Activated CD4-positive, alpha-beta memory T cell treated with anti-CD3 and anti-CD28 coated beads for 36 hours (primary cell): ENCODE data around the gene NACC1. TPM values are rescaled to one million over a fixed set of nuclear protein-coding genes. Genes with fewer than 3 reads are reported as not detected.
"Not testable (repeated sequence)": the region's sequence is repeated elsewhere in the genome, so short reads cannot be mapped to it uniquely, and the experiment has no call there.

Experiments
- CTCF ChIA-PET: fragments of 350-600 bp; sonication (Branson Sonifier 250); formaldehyde crosslinking; loops from one replicate; lab custom pipeline; 2021; ENCODE audit warnings: antibody characterized with exemption, inconsistent platforms; lab: Charles Lee
- POLR2A ChIA-PET: fragments of 350-600 bp; sonication (Branson Sonifier 250); formaldehyde crosslinking; loops from one replicate; lab custom pipeline; 2021; ENCODE audit warnings: antibody characterized with exemption; lab: Charles Lee
- DNase-seq: peaks from one replicate; pipeline ENCODE4 v3.0.0-alpha.2; 2020
- H3K27ac Mint-ChIP-seq: one replicate; pipeline ENCODE4 v1.8.0; 2021; ENCODE audit warnings: mixed read lengths
- H3K27me3 Mint-ChIP-seq: one replicate; pipeline ENCODE4 v1.8.0; 2021; ENCODE audit warnings: mixed read lengths
- H3K36me3 Mint-ChIP-seq: one replicate; pipeline ENCODE4 v1.8.0; 2021; ENCODE audit warnings: mixed read lengths
- H3K4me1 Mint-ChIP-seq: one replicate; pipeline ENCODE4 v1.8.0; 2021; ENCODE audit warnings: low read depth, mixed read lengths
- H3K4me3 Mint-ChIP-seq: one replicate; pipeline ENCODE4 v1.8.0; 2021; ENCODE audit warnings: mild to moderate bottlenecking, mixed read lengths
- H3K9me3 Mint-ChIP-seq: one replicate; pipeline ENCODE4 v1.8.0; 2021; ENCODE audit warnings: mixed read lengths
- intact Hi-C: fragments of 100-400 bp; cut with micrococcal nuclease; formaldehyde crosslinking; loops from one replicate; pipeline ENCODE4 v1.15.1; 2023
- total RNA-seq, 2 experiments: library from RNA; stranded (reverse); gene quantifications; one replicate each; pipeline ENCODE4 v1.2.3, GENCODE V29; 2021

Gene NACC1
- total RNA-seq, 2 experiments from 2014 or later, result 89.8 to 90.9 TPM

GRCh38 chr19:13177584-13177983, 59.5 kb downstream of the NACC1 start:
- H3K36me3 Mint-ChIP-seq, DNase-seq, H3K27ac Mint-ChIP-seq, H3K9me3 Mint-ChIP-seq, intact Hi-C loops, H3K4me3 Mint-ChIP-seq, H3K27me3 Mint-ChIP-seq: not testable (repeated sequence)
- ChIA-PET CTCF (interaction anchor here (0.6 to 2.5 kb wide), 3 partner anchors 17 to 307 kb away, joined by 3 to 9 read pairs (median 4); no protein-coding TSS in a partner anchor), POLR2A (interaction anchor here (0.6 kb wide), 1 partner anchor 22 kb away, joined by 3 read pairs; no protein-coding TSS in a partner anchor)
- H3K4me1 Mint-ChIP-seq, result peaks cover 36% of the 10 kb centered on the region

GRCh38 chr19:13178291-13178690, 60.2 kb downstream of the NACC1 start:
- H3K36me3 Mint-ChIP-seq, CTCF ChIA-PET, H3K9me3 Mint-ChIP-seq, intact Hi-C loops, DNase-seq, H3K4me3 Mint-ChIP-seq, H3K27ac Mint-ChIP-seq, H3K27me3 Mint-ChIP-seq: not testable (repeated sequence)
- POLR2A ChIA-PET, result interaction anchor here (0.6 kb wide), 1 partner anchor 31 kb away, joined by 4 read pairs; no protein-coding TSS in a partner anchor
- H3K4me1 Mint-ChIP-seq, result peaks cover 29% of the 10 kb centered on the region

DNA sequence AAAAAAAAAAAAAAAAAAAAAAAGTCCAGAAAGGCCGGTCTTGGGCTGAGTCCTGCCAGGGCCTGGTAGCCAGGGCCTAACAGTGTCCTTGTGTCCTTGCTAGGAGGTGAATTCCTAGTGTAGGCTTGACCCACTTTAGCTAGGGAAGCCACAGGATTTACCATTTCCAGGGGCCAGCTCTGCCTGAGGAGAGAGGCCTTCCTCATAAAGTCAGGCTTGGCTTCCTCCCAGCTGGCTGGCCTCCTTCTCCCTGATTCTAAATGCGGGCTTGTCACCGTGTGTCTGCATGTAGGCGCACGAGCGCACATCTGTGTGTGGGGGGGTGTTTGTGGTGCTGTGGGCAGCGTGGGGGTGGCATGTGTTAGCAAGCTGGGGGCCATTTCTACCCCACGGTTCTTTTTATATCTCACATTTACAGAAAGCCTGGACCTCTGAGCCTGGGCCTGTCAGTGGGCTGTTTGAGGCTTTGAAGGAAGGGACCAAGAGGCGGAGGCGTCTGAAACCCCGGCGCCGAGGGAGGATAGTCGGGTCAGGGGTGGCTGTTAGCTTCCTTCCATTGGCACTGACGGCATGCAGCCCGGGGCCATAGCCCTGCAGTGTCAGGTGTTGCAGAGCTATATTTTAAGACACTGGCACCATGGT, 63.8 kb downstream of the NACC1 start:
- no peaks in the 10 kb centered on the region for H3K27me3 Mint-ChIP-seq

DNA sequence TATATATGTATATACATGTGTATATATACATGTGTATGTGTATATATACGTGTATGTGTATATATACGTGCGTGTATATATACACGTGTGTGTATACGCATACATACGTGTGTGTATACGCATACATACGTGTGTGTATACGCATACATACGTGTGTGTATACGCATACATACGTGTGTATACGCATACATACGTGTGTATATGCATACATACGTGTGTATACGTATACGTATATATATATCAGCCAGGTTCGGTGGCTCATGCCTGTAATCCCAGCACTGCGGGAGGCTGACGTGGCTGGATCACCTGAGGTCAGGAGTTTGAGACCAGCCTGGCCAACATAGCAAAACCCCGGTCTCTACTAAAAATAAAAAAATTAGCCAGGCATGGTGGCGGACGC, 66.9 kb downstream of the NACC1 start:
- CTCF ChIA-PET, result interaction anchor here (1.7 kb wide), 1 partner anchor 10 kb away, joined by 5 read pairs; no protein-coding TSS in a partner anchor
- H3K27me3 Mint-ChIP-seq, POLR2A ChIA-PET, H3K36me3 Mint-ChIP-seq, H3K4me3 Mint-ChIP-seq, H3K9me3 Mint-ChIP-seq, DNase-seq, intact Hi-C loops, H3K27ac Mint-ChIP-seq: not testable (repeated sequence)
- H3K4me1 Mint-ChIP-seq, result peaks cover 30% of the 10 kb centered on the region

More for the DNA sequence above, 63.8 kb downstream of the NACC1 start:
- Mint-ChIP-seq H3K27ac (peak overlapping the region; percentile 60), H3K4me1 (peaks cover 25% of the 10 kb centered on the region), H3K36me3 (no peaks in the 10 kb centered on the region), H3K9me3 (no peaks in the 10 kb centered on the region), H3K4me3 (peak overlapping the region; percentile 8)
- CTCF ChIA-PET, result interaction anchor here (0.8 to 3.3 kb wide), 5 partner anchors 12 to 109 kb away, joined by 3 to 19 read pairs (median 4); no protein-coding TSS in a partner anchor
- intact Hi-C loops, result no loop called here
- DNase-seq, result peak; percentile 61
- POLR2A ChIA-PET, result interaction anchor here (0.5 to 3.4 kb wide), 4 partner anchors 13 to 29 kb away, joined by 3 to 12 read pairs (median 6); no protein-coding TSS in a partner anchor

DNA sequence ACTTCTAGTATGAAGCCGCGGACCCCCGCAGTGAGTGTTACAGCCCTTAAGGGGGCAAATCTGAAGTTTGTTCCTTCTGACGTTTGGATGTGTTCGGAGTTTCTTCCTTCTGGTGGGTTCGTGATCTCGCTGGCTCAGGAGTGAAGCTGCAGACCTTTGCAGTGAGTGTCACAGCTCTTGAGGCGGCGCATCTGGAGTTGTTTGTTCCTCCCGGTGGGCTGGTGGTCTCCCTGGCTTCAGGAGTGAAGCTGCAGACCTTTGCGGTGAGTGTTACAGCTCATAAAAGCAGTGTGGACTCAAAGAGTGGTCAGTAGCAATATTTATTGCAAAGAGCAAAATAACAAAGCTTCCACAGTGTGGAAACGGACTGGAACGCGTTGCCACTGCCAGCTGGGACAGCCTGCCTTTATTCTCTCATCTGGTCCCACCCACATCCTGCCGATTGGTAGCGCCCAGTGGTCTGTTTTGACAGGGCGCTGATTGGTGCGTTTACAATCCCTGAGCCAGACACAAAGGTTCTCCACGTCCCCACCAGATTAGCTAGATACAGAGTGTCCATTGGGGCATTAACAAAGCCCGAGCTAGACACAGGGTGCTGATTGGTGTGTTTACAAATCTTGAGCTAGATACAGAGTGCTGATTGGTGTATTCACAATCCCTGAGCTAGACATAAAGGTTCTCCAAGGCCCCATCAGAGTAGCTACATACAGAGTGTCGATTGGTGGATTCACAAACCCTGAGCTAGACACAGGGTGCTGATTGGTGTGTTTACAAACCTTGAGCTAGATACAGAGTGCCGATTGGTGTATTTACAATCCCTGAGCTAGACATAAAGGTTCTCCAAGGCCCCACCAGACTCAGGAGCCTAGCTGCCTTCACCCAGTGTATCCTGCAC, 67.9 kb downstream of the NACC1 start:
- POLR2A ChIA-PET, result not testable (repeated sequence)
- CTCF ChIA-PET, result interaction anchor here (1.2 kb wide), 1 partner anchor 8 kb away, joined by 5 read pairs; no protein-coding TSS in a partner anchor

DNA sequence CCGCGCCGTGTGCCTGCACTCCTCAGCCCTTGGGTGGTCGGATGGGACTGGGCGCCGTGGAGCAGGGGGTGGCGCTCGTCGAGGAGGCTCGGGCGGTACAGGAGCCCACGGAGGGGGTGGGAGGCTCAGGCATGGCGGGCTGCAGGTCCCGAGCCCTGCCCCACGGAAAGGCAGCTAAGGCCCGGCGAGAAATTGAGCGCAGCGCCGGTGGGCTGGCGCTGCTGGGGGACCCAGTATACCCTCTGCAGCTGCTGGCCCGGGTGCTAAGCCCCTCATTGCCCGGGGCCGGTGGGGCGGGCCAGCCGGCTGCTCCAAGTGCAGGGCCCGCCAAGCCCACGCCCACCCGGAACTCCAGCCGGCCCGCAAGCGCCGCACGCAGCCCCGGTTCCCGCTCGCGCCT, 68.6 kb downstream of the NACC1 start:
- DNase-seq, H3K27ac Mint-ChIP-seq, H3K27me3 Mint-ChIP-seq, H3K4me3 Mint-ChIP-seq, POLR2A ChIA-PET, H3K36me3 Mint-ChIP-seq, H3K9me3 Mint-ChIP-seq, intact Hi-C loops: not testable (repeated sequence)
- peaks cover 27% of the 10 kb centered on the region for H3K4me1 Mint-ChIP-seq
- CTCF ChIA-PET, result interaction anchor here (0.6 kb wide), 1 partner anchor 219 kb away, joined by 4 read pairs; no protein-coding TSS in a partner anchor

More for the DNA sequence above, 67.9 kb downstream of the NACC1 start:
- H3K27me3 Mint-ChIP-seq, H3K9me3 Mint-ChIP-seq, intact Hi-C loops, H3K4me3 Mint-ChIP-seq, H3K36me3 Mint-ChIP-seq, H3K27ac Mint-ChIP-seq, DNase-seq: not testable (repeated sequence)
- peaks cover 24% of the 10 kb centered on the region for H3K4me1 Mint-ChIP-seq

DNA sequence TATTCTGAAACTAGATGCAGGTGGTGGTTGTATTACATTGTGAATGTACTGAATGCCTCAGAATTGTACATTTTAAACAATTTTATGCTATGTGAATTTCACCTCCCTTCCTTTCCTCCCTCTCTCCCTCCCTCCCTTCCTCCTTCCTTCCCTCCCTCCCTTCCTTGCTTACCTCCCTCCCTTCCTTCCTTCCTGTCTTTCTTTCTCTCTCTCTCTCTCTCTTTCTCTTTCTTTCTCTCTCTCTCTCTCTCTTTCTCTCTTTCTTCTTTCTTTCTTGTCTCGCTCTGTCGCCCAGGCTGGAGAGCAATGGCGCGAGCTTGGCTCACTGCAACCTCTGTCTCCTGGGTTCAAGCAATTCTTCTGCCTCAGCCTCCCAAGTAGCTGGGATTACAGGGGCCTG, 69.4 kb downstream of the NACC1 start:
- ChIA-PET POLR2A (no interaction called here), CTCF (interaction anchor here (0.7 kb wide), 1 partner anchor 76 kb away, joined by 3 read pairs; no protein-coding TSS in a partner anchor)
- intact Hi-C loops, result no loop called here
- no peaks in the 10 kb centered on the region for H3K36me3 Mint-ChIP-seq
- no peaks in the 10 kb centered on the region for H3K9me3 Mint-ChIP-seq
- DNase-seq, result no peak
- H3K27me3 Mint-ChIP-seq, result no peaks in the 10 kb centered on the region
- no peak overlapping the region for H3K27ac Mint-ChIP-seq
- peaks cover 21% of the 10 kb centered on the region for H3K4me1 Mint-ChIP-seq
- no peak overlapping the region for H3K4me3 Mint-ChIP-seq

- H3K4me1 Mint-ChIP-seq, result peaks cover 29% of the 10 kb centered on the region
- H3K9me3 Mint-ChIP-seq, result no peaks in the 10 kb centered on the region
- no peaks in the 10 kb centered on the region for H3K36me3 Mint-ChIP-seq
- intact Hi-C loops, result loop anchor here (2.0 kb wide), 1 partner anchor 17 kb away; no protein-coding TSS in a partner anchor
- no peaks in the 10 kb centered on the region for H3K27me3 Mint-ChIP-seq
- POLR2A ChIA-PET, result interaction anchor here (1.1 kb wide), 1 partner anchor 37 kb away, joined by 4 read pairs; no protein-coding TSS in a partner anchor
- no peak for DNase-seq
- H3K4me3 Mint-ChIP-seq, result no peak overlapping the region
- CTCF ChIA-PET, result interaction anchor here (1.4 kb wide), 1 partner anchor 73 kb away, joined by 3 read pairs; no protein-coding TSS in a partner anchor
- H3K27ac Mint-ChIP-seq, result no peak overlapping the region
These were observed 71.5 kb downstream of the NACC1 start for GRCh38 chr19:13189600-13189999.

Other genes with a start within 250 kb of the NACC1 start
- gene DNASE2, start 236.8 kb upstream of the NACC1 start, total RNA-seq, result 10 to 100 TPM; 27.0 to 27.5 TPM
- under 1 TPM; 0.12 to 0.19 TPM for gene KLF1, start 231.1 kb upstream of the NACC1 start, total RNA-seq
- 10 to 100 TPM; 33.6 to 34.4 TPM for gene GCDH, start 227.1 kb upstream of the NACC1 start, total RNA-seq
- 1 to 10 TPM; 3.0 to 4.2 TPM for gene SYCE2, start 199.0 kb upstream of the NACC1 start, total RNA-seq
- gene FARSA, start 184.6 kb upstream of the NACC1 start, total RNA-seq, result 100 to 1,000 TPM; 109 to 110 TPM
- 100 to 1,000 TPM; 625 to 642 TPM for gene CALR, start 179.7 kb upstream of the NACC1 start, total RNA-seq
- gene RAD23A, start 172.4 kb upstream of the NACC1 start, total RNA-seq, result 100 to 1,000 TPM; 190 to 194 TPM
- gene GADD45GIP1, start 161.0 kb upstream of the NACC1 start, total RNA-seq, result 10 to 100 TPM; 31.2 to 32.6 TPM
- under 1 TPM in 1 of 2 experiments, not detected in 1; 0.12 TPM for gene DAND5, start 148.7 kb upstream of the NACC1 start, total RNA-seq
- 1 to 10 TPM; 1.6 to 2.0 TPM for gene NFIX, start 122.8 kb upstream of the NACC1 start, total RNA-seq
- 1 to 10 TPM; 5.0 to 5.6 TPM for gene LYL1, start 15.4 kb upstream of the NACC1 start, total RNA-seq
- gene TRMT1, start 1.5 kb upstream of the NACC1 start, total RNA-seq, result 10 to 100 TPM; 59.2 to 61.3 TPM
- 10 to 100 TPM; 65.5 to 66.3 TPM for gene STX10, start 32.1 kb downstream of the NACC1 start, total RNA-seq
- 100 to 1,000 TPM; 129 to 137 TPM for gene IER2, start 32.1 kb downstream of the NACC1 start, total RNA-seq